ENCODE data around the gene SLC22A15. TPM values are rescaled to one million over a fixed set of nuclear protein-coding genes. Genes with fewer than 3 reads are reported as not detected.

The SLC22A15 gene
- total RNA-seq, 1 donor from 2014 or later, result 26.8 TPM

GRCh38 chr1:115976921-115977498, 697 bp downstream of the SLC22A15 start:
- peaks cover 31% of the 10 kb centered on the region for H3K4me1 ChIP-seq
- ATAC-seq (peak in 1 of 2 donors; percentile 40), DNase-seq (no peak)
- peak overlapping the region; percentile 87 for H3K27ac ChIP-seq
- H3K4me3 ChIP-seq, result peak overlapping the region; percentile 70
- intact Hi-C loops (cut with DNase I), result loop anchor here (10.0 kb wide), 1 partner anchor 162 kb away; no protein-coding TSS in a partner anchor
- no peak for TF ChIP-seq CTCF (IDR thresholded peaks at IDR 0.05)
- no peaks in the 10 kb centered on the region for H3K36me3 ChIP-seq
- H3K27me3 ChIP-seq (ENCODE audit: low read depth), result no peaks in the 10 kb centered on the region
- H3K9me3 ChIP-seq, result no peaks in the 10 kb centered on the region

- H3K27me3 ChIP-seq (ENCODE audit: low read depth), result no peaks in the 10 kb centered on the region
- intact Hi-C loops (cut with DNase I), result loop anchor here (10.0 kb wide), 1 partner anchor 163 kb away; no protein-coding TSS in a partner anchor
- DNase-seq (peak; percentile 66), ATAC-seq (peak; percentile 46 to 58)
- H3K9me3 ChIP-seq, result no peaks in the 10 kb centered on the region
- H3K4me3 ChIP-seq, result peak overlapping the region; percentile 70
- H3K27ac ChIP-seq, result peak overlapping the region; percentile 87
- TF ChIP-seq CTCF (IDR thresholded peaks at IDR 0.05), result no peak
- H3K36me3 ChIP-seq, result no peaks in the 10 kb centered on the region
- H3K4me1 ChIP-seq, result peaks cover 34% of the 10 kb centered on the region
Measured at GRCh38 chr1:115977499-115978258, 1.4 kb downstream of the SLC22A15 start.

GRCh38 chr1:115978292-115978941, 2.1 kb downstream of the SLC22A15 start:
- DNase-seq (no peak), ATAC-seq (no peak)
- no peaks in the 10 kb centered on the region for H3K27me3 ChIP-seq (ENCODE audit: low read depth)
- intact Hi-C loops (cut with DNase I), result loop anchor here (10.0 kb wide), 1 partner anchor 164 kb away; no protein-coding TSS in a partner anchor
- peaks cover 34% of the 10 kb centered on the region for H3K4me1 ChIP-seq
- peak overlapping the region; percentile 70 for H3K4me3 ChIP-seq
- no peaks in the 10 kb centered on the region for H3K9me3 ChIP-seq
- no peak for TF ChIP-seq CTCF (IDR thresholded peaks at IDR 0.05)
- no peaks in the 10 kb centered on the region for H3K36me3 ChIP-seq
- no peak overlapping the region for H3K27ac ChIP-seq

GRCh38 chr1:115980156-115980555, 3.8 kb downstream of the SLC22A15 start:
- ATAC-seq (no peak), DNase-seq (no peak)
- intact Hi-C loops (cut with DNase I), result no loop called here
- no peaks in the 10 kb centered on the region for H3K36me3 ChIP-seq
- no peaks in the 10 kb centered on the region for H3K27me3 ChIP-seq (ENCODE audit: low read depth)
- no peaks in the 10 kb centered on the region for H3K9me3 ChIP-seq
- peaks cover 34% of the 10 kb centered on the region for H3K4me1 ChIP-seq
- no peak overlapping the region for H3K27ac ChIP-seq
- no peak overlapping the region for H3K4me3 ChIP-seq
- no peak for TF ChIP-seq CTCF (IDR thresholded peaks at IDR 0.05)

All from lower lobe of right lung (tissue), 2 donors.